Measurements from ENCODE around the gene PBRM1. TPM values are rescaled to one million over a fixed set of nuclear protein-coding genes. Genes with fewer than 3 reads are reported as not detected.

PBRM1 gene
- total RNA-seq = 100 to 1,000 TPM in 3 of 5 donors, 10 to 100 TPM in 2; 55.0 to 130 (median 105) TPM
- 1 to 10 TPM; 6.0 to 8.4 (median 7.8) TPM for polyA plus RNA-seq
- long read RNA-seq, donor 1 = 0 reads
- long read RNA-seq, donor 2 = 0 reads
- long read RNA-seq, donor 3 = 0 reads
- long read RNA-seq, donor 4 = 0 reads
- long read RNA-seq, donor 5, partial matches to known transcripts = 62 of 70 reads
- long read RNA-seq, donor 5, other reads (novel, unspliced or antisense) = 7 of 70 reads
- long read RNA-seq, donor 6 = 0 reads
- long read RNA-seq, donor 7, partial matches to known transcripts = 58 of 66 reads
- long read RNA-seq, donor 7, other reads (novel, unspliced or antisense) = 7 of 66 reads
- long read RNA-seq, donor 8, partial matches to known transcripts = 115 of 128 reads
- long read RNA-seq, donor 8, other reads (novel, unspliced or antisense) = 13 of 128 reads
- long read RNA-seq, donor 9, partial matches to known transcripts = 0 of 1 reads
- long read RNA-seq, donor 9, other reads (novel, unspliced or antisense) = 0 of 1 reads
- long read RNA-seq, donor 10, partial matches to known transcripts = 42 of 42 reads
- long read RNA-seq, donor 10, other reads (novel, unspliced or antisense) = 0 of 42 reads

DNA sequence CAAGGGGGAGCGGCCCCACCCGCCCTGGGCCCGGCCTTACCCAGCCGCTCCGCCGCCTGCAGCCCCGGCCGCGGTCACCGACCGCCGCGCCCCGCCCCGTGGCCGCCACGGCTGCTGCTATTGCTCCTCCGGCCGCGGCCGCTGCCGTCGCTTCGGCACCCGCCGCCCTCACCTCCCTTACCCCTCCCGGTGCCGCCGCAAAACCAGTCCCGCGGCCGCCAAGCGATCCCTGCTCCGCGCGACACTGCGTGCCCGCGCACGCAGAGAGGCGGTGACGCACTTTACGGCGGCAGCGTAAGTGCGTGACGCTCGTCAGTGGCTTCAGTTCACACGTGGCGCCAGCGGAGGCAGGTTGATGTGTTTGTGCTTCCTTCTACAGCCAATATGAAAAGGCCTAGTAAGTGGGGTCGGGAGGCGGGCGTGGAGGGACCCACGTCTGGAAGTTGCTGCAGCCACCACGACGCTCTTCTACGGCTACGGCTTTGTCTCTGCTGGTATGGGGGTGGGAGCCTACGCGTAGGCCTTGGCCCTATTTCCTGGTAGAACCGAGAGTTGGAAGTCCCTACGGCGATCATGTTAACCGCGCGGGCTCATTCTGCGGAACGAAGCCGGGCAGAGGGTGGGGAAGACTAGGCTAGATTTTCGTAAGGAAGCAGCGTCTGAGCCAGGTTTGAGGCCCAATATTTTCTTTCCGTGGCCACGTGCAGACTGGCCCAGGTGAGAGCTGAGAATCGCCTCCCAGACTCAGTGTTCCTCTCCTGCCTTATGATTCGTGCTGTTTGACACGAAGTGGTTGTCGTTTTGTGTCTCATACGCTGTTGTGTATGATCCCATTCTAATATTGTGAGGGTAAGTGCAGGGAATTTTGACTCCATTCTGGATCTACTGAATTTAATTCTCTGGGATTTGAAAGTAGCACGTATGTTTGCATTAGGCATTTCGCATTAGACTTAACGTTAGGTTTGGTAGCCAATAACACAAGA, at the start of gene PBRM1, which contains the start of gene GNL3:
Gene PBRM1, minus strand, starts transcription at position 205 of the 983 bp plus-strand sequence.
Gene GNL3, plus strand, starts transcription at position 324 of the 983 bp plus-strand sequence. Its CDS starts 61 bp downstream, at position 385.
- Histone ChIP-seq H3K4me3 (peak within 1 kb of the TSS; percentile 59 to 86 (median 81)), H3K9me3 (no peaks in the 10 kb centered on the region), H3K27ac (peak within 1 kb of the TSS; percentile 92 to 100 (median 96)), H3K4me1 (peaks cover 18 to 78% (median 69%) of the 10 kb centered on the region in 4 donors), H3K36me3 (peaks cover 32 to 43% (median 40%) of the 10 kb centered on the region in 4 donors), H3K27me3 (no peaks in the 10 kb centered on the region)
- intact Hi-C loops (cut with DNase I; ENCODE audit: low total_unique reads) = no loop called here
- peak; percentile 95 to 99 for DNase-seq
- TF ChIP-seq EP300 (IDR thresholded peaks at IDR 0.05) = no peak
- peak; percentile 97 to 99 (median 99) for TF ChIP-seq POLR2AphosphoS5 (IDR thresholded peaks at IDR 0.05)
- TF ChIP-seq POLR2A (IDR thresholded peaks at IDR 0.05) = peak in 1 of 4 donors; percentile 64
- TF ChIP-seq, protein P1, sequence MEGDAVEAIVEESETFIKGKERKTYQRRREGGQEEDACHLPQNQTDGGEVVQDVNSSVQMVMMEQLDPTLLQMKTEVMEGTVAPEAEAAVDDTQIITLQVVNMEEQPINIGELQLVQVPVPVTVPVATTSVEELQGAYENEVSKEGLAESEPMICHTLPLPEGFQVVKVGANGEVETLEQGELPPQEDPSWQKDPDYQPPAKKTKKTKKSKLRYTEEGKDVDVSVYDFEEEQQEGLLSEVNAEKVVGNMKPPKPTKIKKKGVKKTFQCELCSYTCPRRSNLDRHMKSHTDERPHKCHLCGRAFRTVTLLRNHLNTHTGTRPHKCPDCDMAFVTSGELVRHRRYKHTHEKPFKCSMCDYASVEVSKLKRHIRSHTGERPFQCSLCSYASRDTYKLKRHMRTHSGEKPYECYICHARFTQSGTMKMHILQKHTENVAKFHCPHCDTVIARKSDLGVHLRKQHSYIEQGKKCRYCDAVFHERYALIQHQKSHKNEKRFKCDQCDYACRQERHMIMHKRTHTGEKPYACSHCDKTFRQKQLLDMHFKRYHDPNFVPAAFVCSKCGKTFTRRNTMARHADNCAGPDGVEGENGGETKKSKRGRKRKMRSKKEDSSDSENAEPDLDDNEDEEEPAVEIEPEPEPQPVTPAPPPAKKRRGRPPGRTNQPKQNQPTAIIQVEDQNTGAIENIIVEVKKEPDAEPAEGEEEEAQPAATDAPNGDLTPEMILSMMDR (IDR thresholded peaks at IDR 0.05) = no peak
- 0 to 1% (median 1%) methylated on average over 21 to 82 of the region's 82 CpGs for WGBS, 5 donors

DNA sequence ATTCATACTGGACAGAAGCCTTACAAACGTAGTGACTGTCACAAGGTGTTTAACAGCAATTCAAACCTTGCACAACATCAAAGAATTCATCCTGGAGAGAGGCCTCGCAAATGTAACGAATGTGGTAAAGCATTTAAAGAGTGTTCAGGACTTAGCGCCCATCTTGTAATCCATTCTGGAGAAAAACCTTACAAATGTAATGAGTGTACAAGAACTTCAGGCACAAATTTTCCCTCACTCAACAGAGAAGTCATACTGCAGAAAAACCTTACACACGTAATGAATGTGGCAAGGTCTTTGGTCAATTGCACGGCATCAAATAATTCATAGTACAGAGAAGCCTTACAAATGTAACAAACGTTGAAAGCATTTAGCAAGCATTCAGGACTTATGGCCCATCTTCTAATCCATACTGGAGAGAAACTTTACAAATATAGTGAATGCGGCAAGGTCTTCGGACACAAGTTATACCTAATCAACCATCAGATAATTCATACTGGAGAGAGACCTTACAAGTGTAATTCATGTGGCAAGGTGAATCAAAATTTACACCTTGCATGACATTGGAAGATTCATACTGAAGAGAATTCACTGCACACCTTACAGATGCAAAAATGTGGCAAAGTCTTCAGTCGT, 47.7 kb upstream of the PBRM1 start:
- TF ChIP-seq POLR2AphosphoS5 (IDR thresholded peaks at IDR 0.05) = no peak
- TF ChIP-seq POLR2A (IDR thresholded peaks at IDR 0.05) = no peak
- no peak for TF ChIP-seq EP300 (IDR thresholded peaks at IDR 0.05)
- TF ChIP-seq, protein P1 (IDR thresholded peaks at IDR 0.05) = no peak

GRCh38 chr3:52731590-52731989, 45.9 kb upstream of the PBRM1 start:
- Histone ChIP-seq H3K27ac (no peak overlapping the region), H3K4me3 (no peak overlapping the region), H3K27me3 (no peaks in the 10 kb centered on the region), H3K4me1 (no peaks in the 10 kb centered on the region), H3K36me3 (peaks cover 18 to 89% (median 83%) of the 10 kb centered on the region in 4 donors), H3K9me3 (peaks cover 4 to 24% (median 15%) of the 10 kb centered on the region in 4 donors)
- intact Hi-C loops (cut with DNase I; ENCODE audit: low total_unique reads) = no loop called here
- no peak for DNase-seq
- TF ChIP-seq EP300 (IDR thresholded peaks at IDR 0.05) (no peak), POLR2AphosphoS5 (IDR thresholded peaks at IDR 0.05) (no peak), POLR2A (IDR thresholded peaks at IDR 0.05) (no peak)
- TF ChIP-seq, protein P1 (IDR thresholded peaks at IDR 0.05) = no peak
- WGBS, 5 donors = 83 to 96% (median 88%) methylated on average over 14 of the region's 14 CpGs

More for the DNA sequence above, 47.7 kb upstream of the PBRM1 start:
- peaks cover 21 to 100% (median 95%) of the 10 kb centered on the region in 4 donors for H3K36me3 ChIP-seq
- no peaks in the 10 kb centered on the region for H3K4me1 ChIP-seq
- H3K9me3 ChIP-seq = peaks cover 4 to 21% (median 12%) of the 10 kb centered on the region in 4 donors
- no peak for DNase-seq
- intact Hi-C loops (cut with DNase I; ENCODE audit: low total_unique reads) = no loop called here
- no peak overlapping the region for H3K27ac ChIP-seq
- no peak overlapping the region for H3K4me3 ChIP-seq
- no peaks in the 10 kb centered on the region for H3K27me3 ChIP-seq
- 86 to 94% (median 89%) methylated on average over 10 of the region's 10 CpGs for WGBS, 5 donors

All from stomach (tissue), 19 donors.